Ascending aorta (tissue), 2 donors: ENCODE results near the gene GNPTAB. TPM values are rescaled to one million over a fixed set of nuclear protein-coding genes. Genes with fewer than 3 reads are reported as not detected.
A peak's percentile ranks its signal among the peaks of the same experiment; 100 is the strongest.

Source experiments
- DNase-seq, 2 donors: peaks; one replicate each; pipeline ENCODE4 v3.0.0-alpha.2; 2019; ENCODE audit warnings: low spot score in 2 of 2
- H3K27ac ChIP-seq, 2 donors: fragments of 200-600 bp; sonication (generic); one replicate each; pipeline ENCODE4 v1.5.1; 2016 to 2017; ENCODE audit warnings: mild to moderate bottlenecking in 1 of 2
- H3K27me3 ChIP-seq: fragments of 200-600 bp; sonication (generic); one replicate; pipeline ENCODE4 v1.5.1; 2017
- H3K36me3 ChIP-seq, 2 donors: fragments of 200-600 bp; sonication (generic); one replicate each; pipeline ENCODE4 v1.5.1; 2016
- H3K4me1 ChIP-seq, 2 donors: fragments of 200-600 bp; sonication (generic); one replicate each; pipeline ENCODE4 v1.5.1; 2016 to 2017; ENCODE audit warnings: mild to moderate bottlenecking in 1 of 2
- H3K4me3 ChIP-seq, 2 donors: fragments of 200-600 bp; sonication (generic); one replicate each; pipeline ENCODE4 v1.5.1; 2016 to 2017; ENCODE audit warnings: mild to moderate bottlenecking in 1 of 2
- H3K9me3 ChIP-seq, 2 donors: fragments of 200-600 bp; sonication (generic); one replicate each; pipeline ENCODE4 v1.5.1; 2016
- intact Hi-C: fragments of 100-400 bp; cut with DNase I; formaldehyde crosslinking; loops from one replicate; pipeline ENCODE4 v1.15.1; 2023
- total RNA-seq: library from RNA; depleted of rRNA; stranded (reverse); fragments of >200 nt; gene quantifications from one replicate; pipeline ENCODE4 v1.1.0, GENCODE V29; 2016
- TF ChIP-seq, protein P1 (sequence below), 3 experiments: fragments of 200-600 bp in 2 of 3; fragments of 450-650 bp in 1 of 3; sonication (generic) in 2 of 3; IDR thresholded peaks; one replicate each; pipeline ENCODE4 v1.5.1; 2016 to 2019; ENCODE audit warnings: antibody characterized with exemption in 3 of 3, mild to moderate bottlenecking in 1 of 3, moderate library complexity in 1 of 3

GNPTAB gene
- total RNA-seq, 1 donor from 2014 or later: 9.5 TPM

DNA sequence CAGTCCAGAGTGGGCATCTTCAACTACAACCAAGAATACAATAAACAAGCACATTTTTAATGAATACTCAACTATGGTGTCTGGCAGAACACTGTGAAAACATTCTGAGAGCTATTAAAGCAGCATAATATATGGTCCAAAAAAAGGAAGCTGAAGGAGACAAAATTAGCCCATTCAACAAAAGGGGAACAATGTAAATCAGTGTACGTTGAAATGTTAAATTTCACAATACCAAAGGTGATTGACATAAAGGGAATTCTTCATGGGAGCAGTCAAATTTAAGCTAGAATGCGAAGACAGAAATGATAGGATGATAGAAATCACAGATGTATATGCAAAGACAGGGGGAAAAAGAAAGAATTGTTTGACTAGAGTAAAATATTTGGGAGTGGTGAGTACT lies 50.2 kb downstream of the GNPTAB start:
- H3K4me3 ChIP-seq: no peak overlapping the region
- no peak overlapping the region for H3K27ac ChIP-seq
- no peaks in the 10 kb centered on the region for H3K27me3 ChIP-seq
- DNase-seq: no peak
- intact Hi-C loops: no loop called here
- peaks cover 0 to 17% of the 10 kb centered on the region in 2 donors for H3K36me3 ChIP-seq
- TF ChIP-seq, protein P1, sequence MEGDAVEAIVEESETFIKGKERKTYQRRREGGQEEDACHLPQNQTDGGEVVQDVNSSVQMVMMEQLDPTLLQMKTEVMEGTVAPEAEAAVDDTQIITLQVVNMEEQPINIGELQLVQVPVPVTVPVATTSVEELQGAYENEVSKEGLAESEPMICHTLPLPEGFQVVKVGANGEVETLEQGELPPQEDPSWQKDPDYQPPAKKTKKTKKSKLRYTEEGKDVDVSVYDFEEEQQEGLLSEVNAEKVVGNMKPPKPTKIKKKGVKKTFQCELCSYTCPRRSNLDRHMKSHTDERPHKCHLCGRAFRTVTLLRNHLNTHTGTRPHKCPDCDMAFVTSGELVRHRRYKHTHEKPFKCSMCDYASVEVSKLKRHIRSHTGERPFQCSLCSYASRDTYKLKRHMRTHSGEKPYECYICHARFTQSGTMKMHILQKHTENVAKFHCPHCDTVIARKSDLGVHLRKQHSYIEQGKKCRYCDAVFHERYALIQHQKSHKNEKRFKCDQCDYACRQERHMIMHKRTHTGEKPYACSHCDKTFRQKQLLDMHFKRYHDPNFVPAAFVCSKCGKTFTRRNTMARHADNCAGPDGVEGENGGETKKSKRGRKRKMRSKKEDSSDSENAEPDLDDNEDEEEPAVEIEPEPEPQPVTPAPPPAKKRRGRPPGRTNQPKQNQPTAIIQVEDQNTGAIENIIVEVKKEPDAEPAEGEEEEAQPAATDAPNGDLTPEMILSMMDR (IDR thresholded peaks at IDR 0.05): no peak
- no peaks in the 10 kb centered on the region for H3K4me1 ChIP-seq
- H3K9me3 ChIP-seq: no peaks in the 10 kb centered on the region

- no peak overlapping the region for H3K4me3 ChIP-seq
- H3K27me3 ChIP-seq: no peaks in the 10 kb centered on the region
- DNase-seq: no peak
- no peak overlapping the region for H3K27ac ChIP-seq
- no peaks in the 10 kb centered on the region for H3K9me3 ChIP-seq
- no peaks in the 10 kb centered on the region for H3K4me1 ChIP-seq
- TF ChIP-seq, protein P1 (IDR thresholded peaks at IDR 0.05): no peak
- intact Hi-C loops: no loop called here
- peaks cover 0 to 9% of the 10 kb centered on the region in 2 donors for H3K36me3 ChIP-seq
Measured at GRCh38 chr12:101779626-101780025, 51.1 kb downstream of the GNPTAB start.

GRCh38 chr12:101779200-101779599 lies 51.6 kb downstream of the GNPTAB start:
- no peaks in the 10 kb centered on the region for H3K9me3 ChIP-seq
- DNase-seq: no peak
- TF ChIP-seq, protein P1 (IDR thresholded peaks at IDR 0.05): no peak
- H3K27ac ChIP-seq: no peak overlapping the region
- H3K27me3 ChIP-seq: no peaks in the 10 kb centered on the region
- intact Hi-C loops: no loop called here
- peaks cover 0 to 8% of the 10 kb centered on the region in 2 donors for H3K36me3 ChIP-seq
- H3K4me1 ChIP-seq: no peaks in the 10 kb centered on the region
- no peak overlapping the region for H3K4me3 ChIP-seq

DNA sequence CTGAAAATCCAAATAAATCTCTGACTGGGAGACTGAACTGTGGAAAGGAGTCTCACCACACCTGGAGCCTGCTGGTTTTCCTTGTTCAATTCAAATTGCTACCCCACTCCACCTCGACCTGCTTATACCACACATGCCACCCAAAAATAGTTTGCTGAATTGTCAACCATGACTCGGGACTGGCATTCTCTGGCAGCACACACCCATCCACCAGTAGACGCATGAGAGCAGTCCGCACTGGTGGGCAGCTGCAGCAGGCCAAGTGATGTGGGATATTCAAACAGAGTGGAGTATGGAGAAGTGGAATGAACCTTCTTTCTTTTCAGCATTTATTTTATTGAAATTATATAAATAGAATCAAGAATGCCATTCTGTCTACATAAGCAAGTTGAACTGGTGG lies 52.8 kb downstream of the GNPTAB start:
- Histone ChIP-seq H3K4me1 (no peaks in the 10 kb centered on the region), H3K27ac (no peak overlapping the region), H3K36me3 (peaks cover 0 to 4% of the 10 kb centered on the region in 2 donors), H3K27me3 (no peaks in the 10 kb centered on the region), H3K9me3 (no peaks in the 10 kb centered on the region), H3K4me3 (no peak overlapping the region)
- intact Hi-C loops: no loop called here
- no peak for DNase-seq
- TF ChIP-seq, protein P1 (IDR thresholded peaks at IDR 0.05): no peak

DNA sequence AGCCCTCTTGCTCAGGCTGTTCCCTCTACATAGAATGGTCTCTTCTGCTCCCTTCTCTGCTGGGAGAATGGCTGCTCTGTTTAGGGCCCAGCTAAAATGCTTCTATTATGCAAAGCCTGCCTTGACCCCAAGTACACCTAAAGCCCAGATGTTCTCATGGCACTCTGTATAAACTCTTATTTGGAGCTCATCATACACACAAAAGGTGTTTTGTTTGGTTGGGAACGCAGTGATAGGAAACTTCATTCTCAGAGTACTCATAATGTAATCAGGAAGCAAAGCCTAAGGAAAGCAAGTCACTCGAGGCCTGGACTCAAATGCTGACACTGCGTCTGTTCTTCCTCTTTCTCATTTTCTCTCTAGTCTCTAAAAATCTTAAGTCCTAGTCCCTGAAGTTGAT lies 53.3 kb downstream of the GNPTAB start:
- no peaks in the 10 kb centered on the region for H3K9me3 ChIP-seq
- H3K27me3 ChIP-seq: no peaks in the 10 kb centered on the region
- H3K36me3 ChIP-seq: peaks cover 0 to 4% of the 10 kb centered on the region in 2 donors
- H3K4me3 ChIP-seq: no peak overlapping the region
- intact Hi-C loops: no loop called here
- no peak for DNase-seq
- no peaks in the 10 kb centered on the region for H3K4me1 ChIP-seq
- TF ChIP-seq, protein P1 (IDR thresholded peaks at IDR 0.05): no peak
- H3K27ac ChIP-seq: peak overlapping the region in 1 of 2 donors; percentile 38

- TF ChIP-seq, protein P1 (IDR thresholded peaks at IDR 0.05): no peak
- H3K27ac ChIP-seq: no peak overlapping the region
- no peak for DNase-seq
- intact Hi-C loops: no loop called here
- no peaks in the 10 kb centered on the region for H3K27me3 ChIP-seq
- H3K4me3 ChIP-seq: no peak overlapping the region
- H3K36me3 ChIP-seq: peaks cover 0 to 4% of the 10 kb centered on the region in 2 donors
- no peaks in the 10 kb centered on the region for H3K9me3 ChIP-seq
- H3K4me1 ChIP-seq: no peaks in the 10 kb centered on the region
Measured at GRCh38 chr12:101775816-101776215, 54.9 kb downstream of the GNPTAB start.
